K562 (cell line): ENCODE data around the gene NLRP6. TPM values are rescaled to one million over a fixed set of nuclear protein-coding genes. Genes with fewer than 3 reads are reported as not detected.
A peak's percentile ranks its signal among the peaks of the same experiment; 100 is the strongest.

Experiments
- CBFA2T2 ChIP-seq: fragments of 450-650 bp; conservative IDR thresholded peaks from 2 replicates; pipeline ENCODE4 v1.6.1; 2017; ENCODE audit warnings: mild to moderate bottlenecking
- CBX2 ChIP-seq: fragments of 200-600 bp; sonication (generic); IDR thresholded peaks from one replicate; pipeline ENCODE4 v1.6.1; 2012; ENCODE audit warnings: mild to moderate bottlenecking, low read length, inconsistent platforms; ENCODE audit not compliant: insufficient read depth, poor library complexity, severe bottlenecking
- CEBPB ChIP-seq: fragments of 450-650 bp; IDR thresholded peaks from 2 replicates; pipeline ENCODE4 v1.6.1; 2016; ENCODE audit warnings: missing genetic modification characterization, missing compliant biosample characterization
- EP300 ChIP-seq: IDR thresholded peaks from 2 replicates; pipeline ENCODE4 v1.6.1; 2012; ENCODE audit warnings: low read length, improper control_type of control experiment
- ETV1 ChIP-seq: fragments of 450-650 bp; conservative IDR thresholded peaks from 2 replicates; pipeline ENCODE4 v1.6.1; 2016; ENCODE audit warnings: missing genetic modification characterization, control low read depth, low read depth, missing compliant biosample characterization
- FOXO4 ChIP-seq: fragments of 450-650 bp; formaldehyde crosslinking; IDR thresholded peaks from 2 replicates; pipeline ENCODE4 v1.4.0; 2020; ENCODE audit warnings: mild to moderate bottlenecking, moderate library complexity
- GATAD2A ChIP-seq: fragments of 450-650 bp; IDR thresholded peaks from 2 replicates; pipeline ENCODE4 v1.6.1; 2017
- MAX ChIP-seq: sonication (generic); formaldehyde crosslinking; IDR thresholded peaks from 2 replicates; pipeline ENCODE4 v1.9.0; 2022; ENCODE audit warnings: mild to moderate bottlenecking, missing genetic modification reagents
- MXD1 ChIP-seq: fragments of 250-450 bp; sonication (Bioruptor Pico); IDR thresholded peaks from 2 replicates; pipeline ENCODE4 v1.8.0; 2021; ENCODE audit warnings: borderline replicate concordance, mild to moderate bottlenecking, moderate library complexity; ENCODE audit not compliant: poor library complexity, severe bottlenecking
- MXI1 ChIP-seq: IDR thresholded peaks from 2 replicates; pipeline ENCODE4 v1.6.1; 2011; ENCODE audit warnings: low read depth, mild to moderate bottlenecking, improper control_type of control experiment, low read length
- NR1H2 ChIP-seq: sonication (generic); formaldehyde crosslinking; IDR thresholded peaks from 2 replicates; pipeline ENCODE4 v1.4.0; 2020; ENCODE audit warnings: mild to moderate bottlenecking, missing genetic modification reagents
- NR4A1 ChIP-seq, 2 experiments: fragments of 250-450 bp in 1 of 2; fragments of 450-650 bp in 1 of 2; sonication (Bioruptor Pico) in 1 of 2; IDR thresholded peaks; 2 replicates each; pipeline versions ENCODE4 v1.4.0 to v1.6.1; 2016 to 2020; ENCODE audit warnings: mild to moderate bottlenecking in 2 of 2, missing compliant biosample characterization in 1 of 2, missing genetic modification characterization in 1 of 2, moderate library complexity in 1 of 2
- POLR3A ChIP-seq: IDR thresholded peaks from 2 replicates; pipeline ENCODE4 v1.6.1; 2011; ENCODE audit warnings: borderline replicate concordance, mild to moderate bottlenecking, moderate library complexity; ENCODE audit not compliant: insufficient read length, insufficient read depth; ENCODE audit errors: extremely low read depth
- PRPF4 ChIP-seq: fragments of 200-400 bp; formaldehyde crosslinking; IDR thresholded peaks from one replicate; pipeline ENCODE4 v1.6.1; 2017; ENCODE audit warnings: low read length, low read depth, mild to moderate bottlenecking; ENCODE audit not compliant: insufficient read depth, poor library complexity, severe bottlenecking
- RBM14 ChIP-seq: fragments of 200-400 bp; formaldehyde crosslinking; IDR thresholded peaks from 2 replicates; pipeline ENCODE4 v1.6.1; 2018; ENCODE audit warnings: low read depth, mild to moderate bottlenecking, low read length, moderate library complexity, borderline replicate concordance; ENCODE audit not compliant: insufficient read depth
- RBM15 ChIP-seq: fragments of 200-400 bp; formaldehyde crosslinking; IDR thresholded peaks from 2 replicates; pipeline ENCODE4 v1.6.1; 2018; ENCODE audit warnings: mild to moderate bottlenecking, low read length, moderate library complexity; ENCODE audit not compliant: insufficient read depth
- RUNX1 ChIP-seq: sonication (generic); IDR thresholded peaks from 2 replicates; pipeline ENCODE4 v1.6.1; 2016; ENCODE audit warnings: antibody characterized with exemption, low read depth
- SIN3A ChIP-seq, 2 experiments: fragments of 150-350 bp in 1 of 2; IDR thresholded peaks; 2 replicates each; pipeline ENCODE4 v1.6.1; 2011 to 2016; ENCODE audit warnings: borderline replicate concordance in 2 of 2, low read depth in 2 of 2, low read length in 2 of 2, mild to moderate bottlenecking in 2 of 2, moderate library complexity in 2 of 2; ENCODE audit not compliant: control insufficient read depth in 1 of 2
- SMARCA4 ChIP-seq: fragments of 450-650 bp; IDR thresholded peaks from 2 replicates; pipeline ENCODE4 v1.6.1; 2016
- SRF ChIP-seq, 2 experiments: fragments of 250-450, 450-650 bp in 1 of 2; sonication (Bioruptor Pico) in 1 of 2; sonication (generic) in 1 of 2; formaldehyde crosslinking; IDR thresholded peaks; 2 replicates each; pipeline versions ENCODE4 v1.5.0 to v1.5.1; 2020 to 2022; ENCODE audit warnings: mild to moderate bottlenecking in 1 of 2, missing genetic modification reagents in 1 of 2
- ZBED1 ChIP-seq: IDR thresholded peaks from 2 replicates; pipeline ENCODE4 v1.6.1; 2014
- ZFP30 ChIP-seq: fragments of 250-450 bp; sonication (Bioruptor Pico); IDR thresholded peaks from 2 replicates; pipeline ENCODE4 v1.8.0; 2022; ENCODE audit warnings: moderate library complexity, mild to moderate bottlenecking, inconsistent platforms, borderline replicate concordance
- ZNF316 ChIP-seq: fragments of 450-650 bp; IDR thresholded peaks from 2 replicates; pipeline ENCODE4 v1.6.1; 2016
- ZNF347 ChIP-seq: fragments of 450-650 bp; formaldehyde crosslinking; IDR thresholded peaks from 2 replicates; pipeline ENCODE4 v1.4.0; 2020; ENCODE audit warnings: low read depth, mild to moderate bottlenecking, moderate library complexity
- ZNF507 ChIP-seq: conservative IDR thresholded peaks from 2 replicates; pipeline ENCODE4 v1.6.1; 2017; ENCODE audit warnings: missing genetic modification characterization, missing compliant biosample characterization
- ZNF57 ChIP-seq: fragments of 450-650 bp; formaldehyde crosslinking; IDR thresholded peaks from 2 replicates; pipeline ENCODE4 v1.4.0; 2020; ENCODE audit warnings: mild to moderate bottlenecking, moderate library complexity
- ZNF583 ChIP-seq: fragments of 250-450 bp; sonication (Bioruptor Pico); IDR thresholded peaks from 2 replicates; pipeline ENCODE4 v1.4.0; 2020
- ZNF79 ChIP-seq: fragments of 250-450 bp; sonication (Bioruptor Pico); IDR thresholded peaks from 2 replicates; pipeline ENCODE4 v1.4.0; 2020; ENCODE audit warnings: low read depth, mild to moderate bottlenecking, moderate library complexity
- polyA plus RNA-seq, 8 experiments: library from polyadenylated mRNA; depleted of rRNA in 4 of 8; stranded (reverse) in 5 of 8; unstranded in 3 of 8; fragments of >200 nt; fragmentation: Nextera tagmentation in 2 of 8; fragmentation: Illumina TruSeq in 1 of 8; extraction: Ambion mirVana in 2 of 8; extraction: Trizol in 1 of 8; gene quantifications; 2 replicates each; pipeline versions ENCODE4 v1.2.1 to v1.2.3, GENCODE V29; 2011 to 2014; ENCODE audit warnings: inconsistent platforms in 1 of 8, missing spikeins in 1 of 8
- total RNA-seq, 7 experiments: library from RNA; depleted of rRNA in 6 of 7; stranded (reverse); fragments of >200 nt in 6 of 7; fragmentation: Illumina TruSeq in 2 of 7; extraction: Trizol in 2 of 7; gene quantifications; 2 replicates each; pipeline versions ENCODE4 v1.2.1 to v1.2.3, GENCODE V29; 2011 to 2021; ENCODE audit warnings: low replicate concordance in 1 of 7

NLRP6 gene
- total and polyA plus RNA-seq, 9 of the 15 experiments (the other 6 are each of a cell fraction or from before 2014, with no cell fraction given): 0.03 to 0.18 (median 0.15) TPM; not detected in 5

- TF ChIP-seq PRPF4 (no peak), MXI1 (0 out of 2 replicates have a peak, but pooled peaks have one; percentile 47), GATAD2A (no peak), CEBPB (no peak), ZBED1 (no peak), ZNF507 (no peak), ZNF57 (CRISPR knock-in tag) (no peak), ZNF79 (no peak), RBM14 (no peak), ZNF583 (no peak), MAX (peak; percentile 14; the same call in 1 of the 2 replicates), EP300 (no peak; the same call in 1 of the 2 replicates), SMARCA4 (peak; percentile 40; the same call in 1 of the 2 replicates), SRF (CRISPR knock-in tag; IDR thresholded peaks at IDR 0.05) (no peak), CBX2 (no peak), ZFP30 (CRISPR knock-in tag) (no peak), MXD1 (CRISPR knock-in tag) (no peak), FOXO4 (CRISPR knock-in tag) (no peak), ETV1 (tag) (no peak; the same call in 1 of the 2 replicates), RUNX1 (no peak), ZNF316 (no peak), CBFA2T2 (no peak), RBM15 (no peak), NR1H2 (CRISPR knock-in tag) (no peak), POLR3A (no peak), NR4A1 (CRISPR knock-in tag; IDR thresholded peaks at IDR 0.05) (no peak), NR4A1 (tag; IDR thresholded peaks at IDR 0.05) (no peak), ZNF347 (no peak), SIN3A (IDR thresholded peaks at IDR 0.05; ENCODE audit: borderline replicate concordance in 2 of 2, control insufficient read depth in 1 of 2, low read depth in 2 of 2, low read length in 2 of 2) (no peak; a peak in 1 of 4 replicates)
Observed at GRCh38 chr11:235997-236773, 42.0 kb upstream of the NLRP6 start, which contains the start of gene SIRT3 (continued).
